Esophagus muscularis mucosa (tissue), 4 donors: Measurements from ENCODE around the gene REC8. TPM values are rescaled to one million over a fixed set of nuclear protein-coding genes. Genes with fewer than 3 reads are reported as not detected.
A peak's percentile ranks its signal among the peaks of the same experiment; 100 is the strongest.

Experiments
- DNase-seq: peaks from one replicate; pipeline ENCODE4 v3.0.0-alpha.2; 2017; ENCODE audit errors: extremely low spot score
- H3K27ac ChIP-seq, 4 donors: fragments of 200-600 bp; sonication (generic); replicated peaks in 1 of 4; 1 replicate in 3 of 4; 2 replicates in 1 of 4; pipeline ENCODE4 v1.5.1; 2016 to 2019; ENCODE audit warnings: mild to moderate bottlenecking in 1 of 4
- H3K27me3 ChIP-seq, 4 donors: fragments of 200-600 bp; sonication (generic); one replicate each; pipeline versions ENCODE4 v1.5.1 to v1.6.0; 2016 to 2019
- H3K36me3 ChIP-seq, 4 donors: fragments of 200-600 bp; sonication (generic); one replicate each; pipeline ENCODE4 v1.5.1; 2016 to 2019
- H3K4me1 ChIP-seq, 4 donors: fragments of 200-600 bp; sonication (generic); one replicate each; pipeline ENCODE4 v1.5.1; 2016 to 2019
- H3K4me3 ChIP-seq, 4 donors: fragments of 200-600 bp; sonication (generic); 1 replicate in 2 of 4; 2 replicates in 2 of 4; pipeline ENCODE4 v1.5.1; 2016 to 2019; ENCODE audit warnings: mild to moderate bottlenecking in 4 of 4, moderate library complexity in 1 of 4
- H3K9me3 ChIP-seq, 4 donors: fragments of 200-600 bp; sonication (generic); 1 replicate in 3 of 4; 2 replicates in 1 of 4; pipeline ENCODE4 v1.5.1; 2016 to 2019
- EP300 ChIP-seq: sonication (generic); formaldehyde crosslinking; IDR thresholded peaks from one replicate; pipeline ENCODE4 v1.6.1; 2017; ENCODE audit warnings: antibody characterized with exemption
- POLR2A ChIP-seq: fragments of 450-650 bp; IDR thresholded peaks from one replicate; pipeline ENCODE4 v1.6.1; 2017; ENCODE audit warnings: antibody characterized with exemption, moderate library complexity, mild to moderate bottlenecking, low read depth
- POLR2AphosphoS5 ChIP-seq, 2 donors: sonication (generic); formaldehyde crosslinking; IDR thresholded peaks; one replicate each; pipeline ENCODE4 v1.6.1; 2017; ENCODE audit warnings: antibody characterized with exemption in 2 of 2
- WGBS: methylation state at CpG from one replicate; pipeline ENCODE4 v1.1.5; 2018; 5-methylcytosine and 5-hydroxymethylcytosine counted together
- intact Hi-C: fragments of 100-400 bp; cut with DNase I; formaldehyde crosslinking; loops from one replicate; pipeline ENCODE4 v1.15.1; 2023
- total RNA-seq, 4 donors: library from RNA; depleted of rRNA; stranded (reverse); fragments of >200 nt; gene quantifications; one replicate each; pipeline versions ENCODE4 v1.1.0 to v1.2.1, GENCODE V29; 2016
- TF ChIP-seq, protein P1 (sequence below), 3 experiments: fragments of 200-600 bp in 2 of 3; fragments of 450-650 bp in 1 of 3; sonication (generic) in 2 of 3; IDR thresholded peaks; one replicate each; pipeline ENCODE4 v1.5.1; 2017 to 2019; ENCODE audit warnings: antibody characterized with exemption in 3 of 3, mild to moderate bottlenecking in 2 of 3, moderate library complexity in 1 of 3

Gene REC8
- total RNA-seq, 4 donors from 2014 or later, result 4.6 to 5.9 (median 5.0) TPM

DNA sequence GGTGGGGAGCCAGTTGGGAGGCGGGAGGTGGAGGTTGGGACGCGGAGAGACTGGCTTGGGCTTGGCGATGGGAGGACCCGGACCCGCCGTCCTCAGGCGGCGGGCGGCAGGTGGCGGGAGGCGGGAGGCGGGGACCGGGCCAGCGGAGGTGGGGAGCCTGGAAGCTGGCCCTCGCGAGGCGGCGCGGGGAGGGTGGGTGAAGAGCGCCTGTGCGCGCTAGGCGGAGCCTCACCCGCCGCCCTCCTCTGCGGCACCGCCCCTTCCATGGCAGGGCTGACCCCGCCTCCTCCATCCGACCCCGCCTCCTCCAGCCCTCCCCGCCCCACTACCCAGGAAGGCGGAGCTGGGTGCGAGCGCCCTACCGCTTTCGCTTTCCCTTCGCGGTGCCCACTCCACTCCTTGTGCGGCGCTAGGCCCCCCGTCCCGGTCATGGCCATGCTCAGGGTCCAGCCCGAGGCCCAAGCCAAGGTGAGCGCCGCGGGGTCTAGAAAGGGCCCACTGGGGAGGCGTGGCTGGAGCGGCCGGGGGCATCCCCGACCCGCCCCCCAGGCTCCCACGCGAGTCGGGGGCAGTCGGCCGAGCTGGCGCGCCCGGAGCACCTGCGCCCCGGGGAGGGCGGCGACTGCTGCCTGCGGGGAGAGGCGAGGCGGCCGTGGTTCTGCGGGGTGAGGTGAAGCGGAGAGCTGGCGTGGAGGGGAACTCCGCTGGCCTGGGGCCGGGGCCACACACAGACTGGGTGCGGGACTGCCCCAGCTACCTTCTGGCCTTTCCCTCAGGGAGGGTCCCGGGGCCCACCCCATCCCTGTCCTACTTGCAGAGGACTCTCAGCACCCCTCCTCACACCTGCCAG, 35.8 kb upstream of the REC8 start, which contains the start of gene PSME1:
Gene PSME1, plus strand, starts transcription at position 361 of the 850 bp plus-strand sequence. Its CDS starts 69 bp downstream, at position 430.
- WGBS, result under 1% methylated on average over 17 of the region's 75 CpGs
- no peaks in the 10 kb centered on the region for H3K27me3 ChIP-seq
- TF ChIP-seq POLR2A (no peak), POLR2AphosphoS5 (IDR thresholded peaks at IDR 0.05) (peak; percentile 78 to 89), EP300 (no peak)
- TF ChIP-seq, protein P1, sequence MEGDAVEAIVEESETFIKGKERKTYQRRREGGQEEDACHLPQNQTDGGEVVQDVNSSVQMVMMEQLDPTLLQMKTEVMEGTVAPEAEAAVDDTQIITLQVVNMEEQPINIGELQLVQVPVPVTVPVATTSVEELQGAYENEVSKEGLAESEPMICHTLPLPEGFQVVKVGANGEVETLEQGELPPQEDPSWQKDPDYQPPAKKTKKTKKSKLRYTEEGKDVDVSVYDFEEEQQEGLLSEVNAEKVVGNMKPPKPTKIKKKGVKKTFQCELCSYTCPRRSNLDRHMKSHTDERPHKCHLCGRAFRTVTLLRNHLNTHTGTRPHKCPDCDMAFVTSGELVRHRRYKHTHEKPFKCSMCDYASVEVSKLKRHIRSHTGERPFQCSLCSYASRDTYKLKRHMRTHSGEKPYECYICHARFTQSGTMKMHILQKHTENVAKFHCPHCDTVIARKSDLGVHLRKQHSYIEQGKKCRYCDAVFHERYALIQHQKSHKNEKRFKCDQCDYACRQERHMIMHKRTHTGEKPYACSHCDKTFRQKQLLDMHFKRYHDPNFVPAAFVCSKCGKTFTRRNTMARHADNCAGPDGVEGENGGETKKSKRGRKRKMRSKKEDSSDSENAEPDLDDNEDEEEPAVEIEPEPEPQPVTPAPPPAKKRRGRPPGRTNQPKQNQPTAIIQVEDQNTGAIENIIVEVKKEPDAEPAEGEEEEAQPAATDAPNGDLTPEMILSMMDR (IDR thresholded peaks at IDR 0.05), result peak in 2 of 3 experiments; percentile 2 to 26
- DNase-seq, result peak; percentile 97
- H3K36me3 ChIP-seq, result peaks cover 10 to 25% (median 24%) of the 10 kb centered on the region in 4 donors
- peak within 1 kb of the TSS; percentile 89 to 96 (median 92) for H3K27ac ChIP-seq
- peak within 1 kb of the TSS; percentile 75 to 99 (median 94) for H3K4me3 ChIP-seq
- H3K9me3 ChIP-seq, result no peaks in the 10 kb centered on the region
- intact Hi-C loops, result loop anchor here (1.0 kb wide), 1 partner anchor 22 kb away; the partner anchor contains the start of genes DCAF11 and NRL
- H3K4me1 ChIP-seq, result peaks cover 53 to 63% (median 61%) of the 10 kb centered on the region in 4 donors

DNA sequence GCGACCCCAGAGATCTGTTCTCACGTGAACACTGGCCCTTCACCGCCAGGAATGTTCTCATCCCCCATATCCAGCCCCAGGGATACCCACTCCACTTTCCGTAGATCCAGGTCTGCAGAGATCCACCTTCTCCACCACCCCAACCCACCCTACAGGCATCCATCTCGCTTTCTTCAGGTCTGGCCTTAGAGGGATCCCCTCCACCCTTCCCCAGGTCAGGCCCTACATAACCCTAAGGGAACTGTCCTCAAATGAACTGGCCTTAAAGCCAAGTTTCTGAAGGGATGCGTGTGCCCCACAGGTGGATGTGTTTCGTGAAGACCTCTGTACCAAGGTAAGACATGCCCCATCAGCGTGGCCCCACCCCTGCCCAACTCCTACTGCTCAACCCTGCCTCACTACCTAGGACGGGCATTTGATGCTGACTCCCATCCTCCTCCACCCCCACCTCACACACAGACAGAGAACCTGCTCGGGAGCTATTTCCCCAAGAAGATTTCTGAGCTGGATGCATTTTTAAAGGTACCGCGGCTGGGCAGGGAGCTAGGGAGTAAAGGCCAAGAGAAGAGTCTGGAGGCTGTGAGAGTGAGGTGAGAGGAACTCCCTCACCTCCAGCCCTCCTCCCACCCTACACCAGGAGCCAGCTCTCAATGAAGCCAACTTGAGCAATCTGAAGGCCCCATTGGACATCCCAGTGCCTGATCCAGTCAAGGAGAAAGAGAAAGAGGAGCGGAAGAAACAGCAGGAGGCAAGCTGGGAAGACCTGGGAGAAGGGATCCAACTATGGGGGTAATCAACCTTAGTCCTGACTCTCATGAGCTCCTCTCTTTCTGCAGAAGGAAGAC, 35.0 kb upstream of the REC8 start:
- 50% methylated on average over 13 of the region's 13 CpGs for WGBS
- DNase-seq, result no peak
- Histone ChIP-seq H3K9me3 (no peaks in the 10 kb centered on the region), H3K36me3 (peaks cover 10 to 25% (median 24%) of the 10 kb centered on the region in 4 donors), H3K27ac (peak overlapping the region; percentile 89 to 96 (median 92)), H3K4me1 (peaks cover 46 to 56% (median 55%) of the 10 kb centered on the region in 4 donors), H3K27me3 (no peaks in the 10 kb centered on the region), H3K4me3 (peak overlapping the region; percentile 75 to 99 (median 94))
- intact Hi-C loops, result loop anchor here (1.0 kb wide), 1 partner anchor 23 kb away; the partner anchor contains the start of genes DCAF11 and NRL
- TF ChIP-seq EP300 (no peak), POLR2A (no peak)

DNA sequence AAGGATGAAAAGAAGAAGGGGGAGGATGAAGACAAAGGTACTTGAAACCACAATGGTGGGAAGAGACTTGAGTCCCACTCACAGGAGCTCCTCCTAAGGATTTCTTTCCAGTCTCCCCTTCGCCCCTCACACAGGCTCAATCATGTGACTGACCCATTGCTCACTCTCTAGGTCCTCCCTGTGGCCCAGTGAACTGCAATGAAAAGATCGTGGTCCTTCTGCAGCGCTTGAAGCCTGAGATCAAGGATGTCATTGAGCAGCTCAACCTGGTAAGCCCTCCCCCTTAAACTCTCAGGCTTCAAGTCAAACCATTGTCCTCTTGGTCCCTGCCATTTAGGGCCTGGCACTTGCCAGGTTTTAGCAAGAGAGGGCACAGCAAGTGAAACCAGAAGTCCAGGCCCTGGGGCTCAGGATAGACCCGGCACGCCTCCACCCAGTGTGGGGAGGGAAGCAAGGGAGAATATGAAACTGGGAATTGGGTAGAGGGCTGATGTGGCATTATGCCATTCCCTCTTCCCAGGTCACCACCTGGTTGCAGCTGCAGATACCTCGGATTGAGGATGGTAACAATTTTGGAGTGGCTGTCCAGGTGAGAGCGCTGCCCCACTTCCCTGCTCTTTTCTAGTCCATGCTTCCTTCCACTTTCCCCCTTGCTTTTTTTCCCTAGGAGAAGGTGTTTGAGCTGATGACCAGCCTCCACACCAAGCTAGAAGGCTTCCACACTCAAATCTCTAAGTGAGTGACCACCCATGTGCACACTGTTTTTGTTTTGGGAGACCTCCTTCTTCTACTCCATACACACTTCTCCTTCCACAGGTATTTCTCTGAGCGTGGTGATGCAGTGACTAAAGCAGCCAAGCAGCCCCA, 34.1 kb upstream of the REC8 start:
- Histone ChIP-seq H3K9me3 (no peaks in the 10 kb centered on the region), H3K27me3 (no peaks in the 10 kb centered on the region), H3K36me3 (peaks cover 10 to 25% (median 24%) of the 10 kb centered on the region in 4 donors), H3K4me1 (peaks cover 45 to 64% (median 58%) of the 10 kb centered on the region in 4 donors), H3K4me3 (no peak overlapping the region), H3K27ac (peak overlapping the region; percentile 89 to 96 (median 92))
- DNase-seq, result no peak
- intact Hi-C loops, result no loop called here
- no peak for TF ChIP-seq POLR2AphosphoS5 (IDR thresholded peaks at IDR 0.05)
- no peak for TF ChIP-seq POLR2A
- TF ChIP-seq, protein P1 (IDR thresholded peaks at IDR 0.05), result no peak
- 86% methylated on average over 8 of the region's 8 CpGs for WGBS

DNA sequence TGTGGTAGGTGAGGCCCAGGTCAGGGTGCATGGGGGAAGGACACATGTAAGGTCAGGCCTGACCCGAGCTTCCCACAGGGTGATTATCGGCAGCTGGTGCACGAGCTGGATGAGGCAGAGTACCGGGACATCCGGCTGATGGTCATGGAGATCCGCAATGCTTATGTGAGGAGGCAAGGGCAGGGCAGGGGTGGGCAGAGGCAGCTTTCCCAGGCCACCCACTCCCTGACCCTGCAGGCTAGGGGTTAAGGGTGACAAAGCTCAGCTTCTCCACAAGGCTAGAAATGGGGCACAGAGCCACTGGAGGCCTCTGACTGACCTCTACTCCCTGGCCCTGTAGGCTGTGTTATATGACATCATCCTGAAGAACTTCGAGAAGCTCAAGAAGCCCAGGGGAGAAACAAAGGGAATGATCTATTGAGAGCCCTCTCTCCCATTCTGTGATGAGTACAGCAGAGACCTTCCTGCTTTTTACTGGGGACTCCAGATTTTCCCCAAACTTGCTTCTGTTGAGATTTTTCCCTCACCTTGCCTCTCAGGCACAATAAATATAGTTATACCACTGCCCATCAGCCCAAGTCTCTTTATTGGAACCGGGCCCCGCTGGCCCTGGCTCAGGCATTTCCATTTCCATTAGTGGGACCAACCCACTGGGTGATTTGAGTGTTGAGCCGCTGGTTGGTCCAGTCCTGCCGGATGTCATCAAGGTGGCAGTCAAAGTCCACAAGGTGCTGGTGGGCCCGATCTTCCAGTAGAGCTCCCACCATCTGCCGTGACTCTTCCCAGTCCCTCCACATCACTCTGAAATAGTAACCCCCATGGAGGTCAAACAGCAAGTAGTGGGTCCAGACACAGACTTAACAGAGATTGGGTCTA, 33.2 kb upstream of the REC8 start:
- intact Hi-C loops, result no loop called here

More for the DNA sequence above, 33.2 kb upstream of the REC8 start:
- peaks cover 45 to 64% (median 58%) of the 10 kb centered on the region in 4 donors for H3K4me1 ChIP-seq
- no peak for DNase-seq
- TF ChIP-seq EP300 (no peak), POLR2AphosphoS5 (IDR thresholded peaks at IDR 0.05) (no peak), POLR2A (no peak)
- TF ChIP-seq, protein P1 (IDR thresholded peaks at IDR 0.05), result no peak
- no peaks in the 10 kb centered on the region for H3K9me3 ChIP-seq
- WGBS, result 79% methylated on average over 13 of the region's 13 CpGs
- H3K36me3 ChIP-seq, result peaks cover 10 to 29% (median 24%) of the 10 kb centered on the region in 4 donors
- no peak overlapping the region for H3K4me3 ChIP-seq
- H3K27me3 ChIP-seq, result no peaks in the 10 kb centered on the region
- peak overlapping the region in 3 of 4 donors; percentile 91 to 94 (median 92) for H3K27ac ChIP-seq
